Measurements from ENCODE around the gene NTM.

- TF ChIP-seq GABPA (IDR thresholded peaks at IDR 0.05; ENCODE audit: borderline replicate concordance, insufficient read depth, low read length): no peak
- TF ChIP-seq ASH2L (IDR thresholded peaks at IDR 0.05; ENCODE audit: low read length): no peak
- TF ChIP-seq CTCF (IDR thresholded peaks at IDR 0.05; ENCODE audit: control extremely low read depth in 1 of 3, insufficient read depth in 1 of 3, low read depth in 1 of 3, low read length in 3 of 3): no peak
- TF ChIP-seq BRCA1 (IDR thresholded peaks at IDR 0.05; ENCODE audit: low read depth, low read length): no peak
- no peak for TF ChIP-seq TAF1 (IDR thresholded peaks at IDR 0.05; ENCODE audit: low read depth, low read length)
- no peak for TF ChIP-seq KDM1A (IDR thresholded peaks at IDR 0.05; ENCODE audit: borderline replicate concordance, low read length)
- no peak for TF ChIP-seq POLR2AphosphoS5 (IDR thresholded peaks at IDR 0.05; ENCODE audit: low read depth, low read length)
- TF ChIP-seq POLR2A (IDR thresholded peaks at IDR 0.05; ENCODE audit: control extremely low read depth in 1 of 2, low read depth in 2 of 2, low read length in 2 of 2): no peak
These were observed 165.7 kb downstream of the NTM start for GRCh38 chr11:131536159-131536558.
